ENCODE data around the gene PC.

- TF ChIP-seq, protein P1, sequence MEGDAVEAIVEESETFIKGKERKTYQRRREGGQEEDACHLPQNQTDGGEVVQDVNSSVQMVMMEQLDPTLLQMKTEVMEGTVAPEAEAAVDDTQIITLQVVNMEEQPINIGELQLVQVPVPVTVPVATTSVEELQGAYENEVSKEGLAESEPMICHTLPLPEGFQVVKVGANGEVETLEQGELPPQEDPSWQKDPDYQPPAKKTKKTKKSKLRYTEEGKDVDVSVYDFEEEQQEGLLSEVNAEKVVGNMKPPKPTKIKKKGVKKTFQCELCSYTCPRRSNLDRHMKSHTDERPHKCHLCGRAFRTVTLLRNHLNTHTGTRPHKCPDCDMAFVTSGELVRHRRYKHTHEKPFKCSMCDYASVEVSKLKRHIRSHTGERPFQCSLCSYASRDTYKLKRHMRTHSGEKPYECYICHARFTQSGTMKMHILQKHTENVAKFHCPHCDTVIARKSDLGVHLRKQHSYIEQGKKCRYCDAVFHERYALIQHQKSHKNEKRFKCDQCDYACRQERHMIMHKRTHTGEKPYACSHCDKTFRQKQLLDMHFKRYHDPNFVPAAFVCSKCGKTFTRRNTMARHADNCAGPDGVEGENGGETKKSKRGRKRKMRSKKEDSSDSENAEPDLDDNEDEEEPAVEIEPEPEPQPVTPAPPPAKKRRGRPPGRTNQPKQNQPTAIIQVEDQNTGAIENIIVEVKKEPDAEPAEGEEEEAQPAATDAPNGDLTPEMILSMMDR (IDR thresholded peaks at IDR 0.05), result no peak
- TF ChIP-seq POLR2A (IDR thresholded peaks at IDR 0.05), result no peak
- no peak for TF ChIP-seq EP300 (IDR thresholded peaks at IDR 0.05)
- TF ChIP-seq POLR2AphosphoS5 (IDR thresholded peaks at IDR 0.05), result no peak
Measured at GRCh38 chr11:66870131-66870530, 88.1 kb downstream of the PC start.
